SH-SY5Y (cell line): Measurements from ENCODE around the gene ZNF366.

ENCODE experiments used
- GATA2 ChIP-seq: IDR thresholded peaks from 2 replicates; pipeline ENCODE4 v1.6.1; 2011; ENCODE audit warnings: mild to moderate bottlenecking, low read depth, low read length
- GATA3 ChIP-seq: IDR thresholded peaks from 2 replicates; pipeline ENCODE4 v1.6.1; 2011; ENCODE audit warnings: low read depth, mild to moderate bottlenecking, low read length, moderate library complexity

- TF ChIP-seq GATA2 (no peak), GATA3 (no peak)
Observed at GRCh38 chr5:72455476-72455875, 51.7 kb downstream of the ZNF366 start.
